ENCODE measurements around the gene DHRS13.
"Not testable (repeated sequence)": the region's sequence is repeated elsewhere in the genome, so short reads cannot be mapped to it uniquely, and the experiment has no call there.

DHRS13 gene

DNA sequence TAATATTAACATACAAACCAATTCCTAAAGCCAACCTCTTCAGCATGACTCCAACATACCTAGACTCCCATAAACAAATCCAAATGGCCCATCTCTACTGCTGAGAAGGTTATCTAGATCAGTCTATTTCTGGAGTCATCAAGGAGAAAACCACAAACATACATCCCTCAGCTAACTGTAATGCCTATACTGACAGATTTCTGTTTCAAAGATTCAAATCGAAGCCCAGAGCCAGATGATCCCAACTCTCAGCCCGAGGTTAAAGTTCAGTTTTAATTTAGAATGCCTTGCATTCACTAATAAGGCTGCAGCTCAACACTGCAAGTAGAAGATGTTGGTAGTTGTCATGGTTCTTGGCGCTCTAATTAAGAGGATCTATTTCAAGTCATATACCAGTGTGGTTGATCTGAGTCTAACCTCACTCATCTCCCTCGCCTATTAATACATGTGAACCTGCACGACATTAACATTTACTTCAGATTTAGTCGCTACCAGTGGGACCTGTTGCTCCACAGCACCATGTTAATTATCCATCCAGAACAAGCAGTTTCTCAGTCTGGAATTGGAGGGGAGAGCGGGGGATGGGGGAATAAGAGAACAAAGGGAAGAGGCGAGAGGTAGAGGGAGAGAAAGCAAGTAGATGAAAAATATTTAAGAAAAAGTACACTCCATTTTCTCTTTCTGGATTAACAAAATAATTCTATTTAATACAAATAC lies 33.0 kb upstream of the DHRS13 start:
- no peak for DNase-seq (ENCODE audit: low read depth)

DNA sequence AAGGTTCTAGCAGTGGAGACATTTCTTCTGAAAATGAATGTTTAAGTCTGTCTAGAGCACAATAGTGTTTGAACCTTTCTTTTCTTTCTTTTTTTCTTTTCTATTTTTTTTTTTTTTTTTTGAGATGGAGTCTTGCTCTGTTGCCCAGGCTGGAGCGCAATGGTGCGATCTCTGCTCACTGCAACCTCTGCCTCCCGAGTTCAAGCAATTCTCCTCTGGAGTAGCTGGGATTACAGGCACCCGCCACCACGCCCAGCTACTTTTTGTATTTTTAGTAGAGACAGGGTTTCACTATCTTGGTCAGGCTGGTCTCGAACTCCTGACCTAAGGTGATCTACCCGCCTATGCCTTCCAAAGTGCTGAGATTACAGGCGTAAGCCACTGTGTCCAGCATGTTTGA lies 31.6 kb upstream of the DHRS13 start:
- not testable (repeated sequence) for DNase-seq (ENCODE audit: low read depth)

DNA sequence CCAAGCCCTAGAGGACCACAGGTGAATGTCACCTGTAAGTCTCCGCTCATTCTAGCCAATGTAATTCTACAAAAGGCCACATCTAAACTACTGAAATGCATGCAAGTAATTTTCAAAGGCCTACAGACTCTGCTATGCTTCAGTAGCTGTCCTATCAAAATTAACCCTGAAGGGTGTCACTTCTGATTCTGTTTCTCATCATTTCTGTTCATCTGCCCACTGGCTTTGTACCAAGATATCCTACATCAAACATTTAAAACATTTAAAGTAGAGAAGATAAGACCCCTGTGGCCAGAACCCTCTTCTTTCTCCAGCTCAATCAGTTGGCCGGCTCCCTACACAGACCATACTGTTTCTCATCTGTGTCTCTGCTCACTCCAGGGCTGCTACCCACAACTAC lies 26.9 kb upstream of the DHRS13 start:
- no peak for DNase-seq (ENCODE audit: low read depth)

DNA sequence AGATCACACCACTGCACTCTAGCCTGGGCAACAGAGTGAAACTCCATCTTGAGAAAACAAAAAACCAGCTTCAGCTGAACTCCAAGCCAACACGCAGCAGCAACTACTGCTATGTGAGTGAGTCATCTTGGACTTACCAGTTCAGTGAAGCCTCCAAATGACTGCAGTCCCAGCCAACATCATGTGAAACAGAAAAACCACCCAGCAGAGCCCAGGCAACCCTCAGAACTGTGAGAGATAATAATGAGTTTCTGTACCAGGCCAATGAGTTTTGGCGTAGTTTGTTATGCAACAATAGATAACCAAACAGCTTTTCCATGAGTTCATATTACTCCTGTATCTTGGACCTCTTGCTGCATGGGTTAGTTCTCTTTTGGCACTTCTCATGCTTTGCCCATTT lies 25.2 kb upstream of the DHRS13 start:
- no peak for DNase-seq (ENCODE audit: low read depth)

DNA sequence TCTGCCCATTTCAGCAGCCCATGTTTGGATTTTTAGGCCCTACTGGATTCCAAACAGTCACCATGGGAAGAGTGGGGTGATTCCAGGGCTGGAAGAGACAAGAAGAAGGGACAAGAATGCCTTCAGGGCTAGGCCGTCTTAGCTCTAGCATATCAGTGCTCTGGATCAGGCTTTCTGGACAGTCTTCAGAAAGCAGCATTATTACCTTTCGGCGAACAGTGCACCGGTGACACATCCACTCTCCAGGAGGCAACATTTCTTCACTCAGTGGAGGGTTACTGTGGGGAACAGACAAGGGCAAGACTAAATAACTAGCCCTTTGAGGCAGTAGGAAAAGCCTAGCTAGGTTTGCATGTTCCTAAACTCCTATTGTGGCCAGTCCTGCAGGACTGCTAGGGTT lies 23.9 kb upstream of the DHRS13 start:
- no peak for DNase-seq (ENCODE audit: low read depth)

DNA sequence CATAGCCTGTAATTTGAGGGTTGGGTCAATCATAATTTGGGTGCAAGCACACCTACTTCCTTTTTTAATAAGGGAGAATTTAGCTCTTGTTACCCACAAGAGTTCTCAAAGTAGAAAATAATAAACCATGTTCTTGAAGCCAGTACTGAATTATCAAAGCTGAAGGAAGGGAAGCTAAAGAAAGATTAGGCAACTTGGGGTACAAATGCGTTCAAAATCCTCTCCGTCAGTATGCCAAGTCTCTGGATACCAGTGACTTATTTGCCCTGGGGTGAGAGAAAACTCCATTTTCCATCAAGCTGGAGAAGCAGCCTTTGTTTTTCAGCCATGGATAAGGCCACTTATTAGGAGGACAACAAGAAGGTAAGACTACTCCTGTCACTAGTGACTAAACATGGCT lies 23.5 kb upstream of the DHRS13 start:
- DNase-seq (ENCODE audit: low read depth), result no peak

DNA sequence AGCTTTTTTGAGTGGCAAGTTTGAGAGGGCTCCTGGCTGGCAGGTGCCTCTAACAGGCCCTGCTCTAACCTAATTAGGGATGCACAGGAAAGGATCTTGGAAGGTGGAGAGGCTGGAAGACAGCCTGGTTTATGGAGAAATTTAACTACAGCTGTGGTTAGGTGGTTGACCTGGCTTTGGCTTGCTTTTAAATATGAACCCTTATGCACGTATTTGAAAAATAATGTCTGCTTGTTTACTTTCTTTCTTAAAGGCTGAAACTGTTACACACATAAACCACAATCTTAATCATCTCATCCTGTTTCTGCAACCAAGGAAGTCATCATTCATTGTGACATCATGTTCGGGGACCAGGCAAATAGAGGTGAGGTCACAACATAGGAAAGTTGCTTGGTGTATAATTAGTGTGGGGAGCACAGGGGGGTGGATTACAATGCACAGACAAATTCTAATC lies 23.1 kb upstream of the DHRS13 start:
- no peak for DNase-seq (ENCODE audit: low read depth)

DNA sequence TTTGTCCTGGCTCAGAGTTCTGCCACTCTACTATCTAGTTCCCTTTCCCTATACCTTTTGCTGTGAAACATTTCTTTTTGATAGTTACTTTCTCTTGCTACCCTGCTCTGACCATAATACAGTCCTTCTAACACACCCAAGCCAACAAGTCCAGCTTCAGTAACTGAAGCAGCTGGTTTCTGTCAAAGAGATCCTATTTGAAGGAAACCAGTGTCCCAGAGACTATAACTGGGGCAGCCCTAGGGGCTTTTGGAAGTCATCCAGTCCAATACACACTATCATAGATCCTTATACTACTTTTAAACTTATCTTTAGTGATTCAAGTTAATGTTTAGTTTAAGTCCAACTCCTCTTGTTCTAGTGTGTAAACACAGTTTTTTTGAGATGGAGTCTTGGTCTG lies 17.3 kb upstream of the DHRS13 start:
- DNase-seq (ENCODE audit: low read depth), result no peak

DNA sequence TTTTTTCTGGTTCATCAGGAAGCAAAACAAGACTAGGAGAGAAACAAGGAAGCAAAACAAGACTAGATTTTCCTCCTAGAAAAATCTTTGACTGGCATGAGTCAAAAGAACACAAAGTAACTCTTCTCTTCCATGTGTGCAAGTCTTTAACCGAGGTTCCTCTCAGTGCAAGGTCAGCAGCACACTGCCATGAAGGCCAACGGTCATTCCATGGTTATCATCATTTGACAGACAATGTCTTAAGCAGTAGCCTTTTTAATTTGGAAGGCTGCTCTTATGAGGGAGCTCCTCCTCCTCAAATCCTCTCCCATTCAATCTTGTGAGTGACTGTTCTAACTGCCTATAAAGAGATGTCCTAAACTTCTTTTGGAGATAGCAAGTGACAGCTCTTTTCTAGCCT lies 15.4 kb upstream of the DHRS13 start:
- DNase-seq (ENCODE audit: low read depth), result no peak

DNA sequence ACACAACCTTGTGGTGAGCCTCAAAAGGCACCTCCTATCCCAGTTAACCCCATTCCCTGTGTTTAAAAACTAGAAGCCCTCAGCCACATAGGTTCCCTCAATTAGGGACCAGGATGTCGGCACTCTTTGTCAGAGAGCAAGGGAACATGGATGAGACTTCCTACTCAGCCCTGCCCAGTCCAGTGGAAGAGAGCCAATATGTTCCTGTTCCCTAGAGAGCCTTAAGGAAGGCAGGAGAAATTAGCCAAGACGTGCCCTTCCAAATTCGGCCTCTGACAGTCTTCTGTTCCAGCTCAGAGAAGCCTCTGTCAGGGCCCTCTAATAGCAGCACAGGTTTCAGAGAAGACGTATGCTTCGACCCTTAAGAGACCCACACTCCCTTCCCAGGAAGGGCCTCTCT lies 14.6 kb upstream of the DHRS13 start:
- DNase-seq (ENCODE audit: low read depth), result no peak

DNA sequence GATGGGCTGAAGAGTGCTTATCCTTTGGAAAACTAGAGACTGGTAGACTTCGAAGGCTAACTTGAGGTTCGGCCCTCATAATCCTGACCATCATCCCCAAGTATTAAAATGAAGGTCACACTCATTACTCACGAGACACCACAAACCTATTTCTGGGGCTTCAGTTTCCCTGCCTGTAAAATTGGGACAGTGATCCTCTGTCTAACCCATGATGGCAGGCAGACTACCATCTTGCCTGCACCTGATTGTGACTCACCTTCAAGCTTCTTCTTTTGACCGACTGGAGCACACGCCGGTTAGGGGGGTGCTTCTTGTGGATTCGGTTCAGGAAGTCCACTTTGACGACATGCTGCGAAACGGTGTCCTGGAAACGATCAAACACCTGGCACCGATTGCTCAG lies 14.2 kb upstream of the DHRS13 start:
- no peak for DNase-seq (ENCODE audit: low read depth)

DNA sequence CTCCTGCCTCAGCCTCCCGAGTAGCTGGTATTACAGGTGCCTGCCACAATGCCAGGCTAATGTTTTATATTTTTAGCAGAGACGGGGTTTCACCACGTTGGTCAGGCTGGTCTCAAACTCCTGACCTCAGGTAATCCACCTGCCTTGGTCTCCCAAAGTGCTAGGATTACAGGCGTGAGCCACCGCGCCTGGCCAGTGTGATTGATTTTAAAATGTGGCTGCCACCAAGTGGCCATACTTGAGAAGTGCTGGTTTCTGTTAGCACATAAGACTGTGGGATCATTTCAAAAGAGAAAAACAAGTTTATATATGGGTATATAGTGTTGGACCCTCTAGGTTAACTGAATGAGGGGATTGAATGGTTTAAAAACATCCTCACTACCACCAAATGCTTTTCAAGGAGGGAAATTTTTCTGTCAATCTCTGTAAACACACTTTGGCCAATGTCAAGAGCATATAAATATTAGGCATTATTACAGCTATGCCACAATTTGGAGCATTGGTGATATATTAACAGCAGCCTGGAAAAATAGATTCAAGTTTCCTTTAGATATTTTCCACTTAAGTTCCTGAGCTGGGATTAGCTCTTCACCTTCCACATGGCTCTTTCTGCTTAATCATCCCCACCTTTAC lies 13.5 kb upstream of the DHRS13 start:
- DNase-seq (ENCODE audit: low read depth), result no peak

DNA sequence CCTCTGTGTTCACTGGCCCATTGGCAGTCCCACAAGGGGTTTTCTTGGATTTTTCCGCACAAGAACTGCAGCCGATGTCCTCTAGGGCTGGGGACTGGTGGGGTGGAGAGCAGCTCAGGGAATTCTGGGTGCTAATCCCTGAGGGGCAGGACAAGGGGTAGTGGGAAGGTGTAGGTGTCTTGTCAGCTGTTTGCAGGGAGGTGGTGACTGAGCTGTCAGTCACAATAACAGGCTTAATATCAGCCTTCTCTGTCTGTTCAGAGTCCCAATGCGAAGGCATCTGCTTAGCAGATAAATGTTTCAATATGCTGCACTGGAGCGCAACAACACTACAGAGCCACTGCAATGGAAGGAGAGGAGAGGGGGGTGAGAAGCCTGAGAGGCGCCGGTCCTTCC lies 10.1 kb upstream of the DHRS13 start:
- DNase-seq (ENCODE audit: low read depth), result no peak

DNA sequence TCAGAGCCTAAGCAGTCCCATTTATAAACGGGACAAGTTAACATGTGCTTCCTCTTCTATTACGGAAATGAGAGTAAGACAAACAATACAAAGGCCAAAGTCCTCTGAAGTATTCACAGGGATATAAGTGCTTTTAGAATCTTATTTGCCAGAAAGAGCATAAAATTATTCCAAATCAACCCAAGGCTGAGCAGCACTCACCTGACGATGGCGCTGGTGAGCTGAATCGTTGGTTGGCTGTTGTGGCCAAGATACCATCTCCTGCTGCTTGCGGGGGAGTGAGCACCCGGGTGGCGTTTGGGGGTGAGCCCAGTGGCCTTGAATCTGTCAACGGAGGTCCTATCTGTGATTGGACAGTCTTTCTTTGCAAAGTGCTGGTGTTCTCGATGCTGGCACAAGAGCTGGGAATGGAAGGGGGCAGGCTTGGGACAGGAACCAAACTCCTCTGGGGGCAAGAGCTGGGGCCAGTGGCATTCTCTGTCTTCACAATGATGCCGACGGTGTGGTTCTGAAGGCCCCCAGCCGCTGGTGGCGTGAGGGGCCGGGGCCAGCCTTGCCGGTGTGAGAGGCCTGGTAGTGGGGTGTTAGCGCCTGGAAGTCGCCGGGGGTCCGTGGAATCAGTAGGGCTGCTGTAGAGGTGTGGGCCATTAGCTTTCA lies 9.5 kb upstream of the DHRS13 start:
- DNase-seq (ENCODE audit: low read depth), result no peak

DNA sequence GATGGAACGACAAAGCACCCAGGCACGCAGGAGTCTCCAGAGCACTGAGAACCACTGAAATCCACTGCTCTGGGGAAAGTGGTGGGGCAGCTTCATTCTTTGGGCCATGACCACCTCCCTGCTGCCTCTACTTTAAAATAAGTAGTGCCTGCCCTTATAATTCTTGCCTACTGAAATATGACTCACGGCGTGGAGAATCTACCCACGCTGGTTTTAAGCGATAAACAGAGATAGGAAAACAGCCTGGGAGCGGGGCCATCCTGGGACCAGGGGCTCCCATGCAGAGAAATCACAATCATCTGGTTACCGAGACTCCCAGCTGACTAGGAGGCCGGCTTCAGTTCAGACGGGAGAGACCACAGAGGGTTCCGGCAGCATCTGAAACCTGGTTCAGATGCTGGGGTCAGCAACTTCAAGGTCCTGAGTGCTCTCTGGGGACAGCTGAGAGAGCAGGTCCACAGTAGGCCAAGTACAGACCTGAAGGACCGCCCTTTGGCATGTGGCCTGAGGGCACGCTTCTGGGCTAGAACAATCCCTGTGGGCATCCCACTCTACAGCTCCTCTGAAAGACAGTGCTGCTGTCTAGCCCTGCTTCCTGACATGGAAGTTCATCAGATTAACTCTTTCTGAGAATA lies 8.6 kb upstream of the DHRS13 start:
- no peak for DNase-seq (ENCODE audit: low read depth)

DNA sequence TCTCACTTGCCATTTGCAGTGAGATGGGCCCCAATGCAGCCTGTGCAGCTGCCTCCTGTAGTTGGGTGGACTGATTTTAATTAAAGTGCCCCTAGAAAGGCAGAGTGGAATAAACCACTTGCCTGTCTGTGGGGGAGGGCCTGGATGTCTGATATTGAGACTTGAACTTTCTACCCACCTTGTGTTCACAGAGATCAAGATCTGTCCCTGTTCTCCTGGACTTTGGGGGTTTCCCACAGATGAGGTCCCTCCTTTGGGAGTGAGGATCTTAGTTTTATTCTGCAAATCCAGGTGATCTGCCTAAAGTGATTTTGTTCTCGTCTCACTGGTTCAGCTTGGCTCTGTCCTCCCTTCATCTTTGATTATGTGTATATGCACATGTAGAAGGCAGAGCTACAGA lies 7.7 kb upstream of the DHRS13 start:
- DNase-seq (ENCODE audit: low read depth), result no peak

DNA sequence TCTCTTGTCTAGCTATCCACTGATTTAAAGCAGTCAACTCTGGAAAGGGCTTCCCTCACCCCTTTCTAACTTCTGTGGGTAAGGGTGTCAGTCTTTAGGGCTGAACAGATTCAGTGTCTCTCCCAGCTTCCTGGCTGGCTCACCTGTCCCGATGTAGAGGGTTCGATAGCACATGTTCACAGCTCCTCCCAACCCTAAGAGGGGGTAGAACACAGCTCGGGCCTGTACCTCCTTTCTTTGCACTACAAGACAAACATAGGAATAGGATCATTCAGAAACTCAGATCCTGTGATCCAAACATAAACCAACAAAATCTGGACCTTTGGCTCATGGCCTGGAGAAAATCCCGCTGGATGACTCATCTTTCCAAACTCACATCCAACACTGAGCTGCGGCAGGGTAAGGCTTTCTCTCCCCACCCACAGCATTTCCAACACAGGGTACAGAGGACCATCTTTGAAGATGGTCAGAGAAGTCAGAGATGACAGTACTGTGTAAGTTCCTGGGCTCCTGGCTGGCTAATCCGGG lies 5.8 kb upstream of the DHRS13 start:
- DNase-seq (ENCODE audit: low read depth), result no peak

DNA sequence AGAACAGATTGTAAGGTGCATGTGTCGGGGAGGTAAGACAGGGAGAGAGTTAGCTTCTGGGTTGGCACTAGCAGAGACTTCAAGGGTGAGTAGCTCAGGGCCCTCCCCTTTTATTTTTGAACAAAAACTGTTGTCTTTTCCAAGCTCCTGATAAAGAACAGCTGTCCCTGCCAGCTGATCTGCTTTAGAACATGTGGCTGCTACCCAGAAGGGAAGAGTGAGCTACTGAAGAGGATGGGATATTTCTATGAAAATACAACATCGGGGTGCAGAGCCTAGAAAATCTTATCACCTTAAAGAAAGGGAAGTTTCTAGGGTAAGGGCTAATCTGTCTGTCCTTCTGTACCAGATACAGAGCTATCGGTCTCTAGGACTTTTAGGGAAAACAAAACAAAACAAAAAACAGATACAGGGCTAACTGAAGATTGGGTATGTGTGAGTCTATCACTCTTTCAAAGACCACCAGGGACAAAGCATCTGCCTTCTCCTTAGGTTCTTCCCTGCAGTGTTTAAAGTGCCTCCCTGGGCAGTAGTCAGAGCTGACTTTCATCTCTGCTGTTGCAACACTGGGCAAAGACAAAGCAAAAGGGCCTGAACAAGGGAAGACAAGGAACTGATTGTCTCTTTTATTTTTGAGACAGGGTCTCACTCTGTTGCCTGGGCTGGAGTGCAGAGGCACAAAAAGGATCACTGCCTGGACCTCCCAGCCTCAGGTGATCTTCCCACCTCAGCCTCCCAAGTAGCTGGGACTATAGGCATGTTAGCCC lies 5.0 kb upstream of the DHRS13 start:
- no peak for DNase-seq (ENCODE audit: low read depth)

DNA sequence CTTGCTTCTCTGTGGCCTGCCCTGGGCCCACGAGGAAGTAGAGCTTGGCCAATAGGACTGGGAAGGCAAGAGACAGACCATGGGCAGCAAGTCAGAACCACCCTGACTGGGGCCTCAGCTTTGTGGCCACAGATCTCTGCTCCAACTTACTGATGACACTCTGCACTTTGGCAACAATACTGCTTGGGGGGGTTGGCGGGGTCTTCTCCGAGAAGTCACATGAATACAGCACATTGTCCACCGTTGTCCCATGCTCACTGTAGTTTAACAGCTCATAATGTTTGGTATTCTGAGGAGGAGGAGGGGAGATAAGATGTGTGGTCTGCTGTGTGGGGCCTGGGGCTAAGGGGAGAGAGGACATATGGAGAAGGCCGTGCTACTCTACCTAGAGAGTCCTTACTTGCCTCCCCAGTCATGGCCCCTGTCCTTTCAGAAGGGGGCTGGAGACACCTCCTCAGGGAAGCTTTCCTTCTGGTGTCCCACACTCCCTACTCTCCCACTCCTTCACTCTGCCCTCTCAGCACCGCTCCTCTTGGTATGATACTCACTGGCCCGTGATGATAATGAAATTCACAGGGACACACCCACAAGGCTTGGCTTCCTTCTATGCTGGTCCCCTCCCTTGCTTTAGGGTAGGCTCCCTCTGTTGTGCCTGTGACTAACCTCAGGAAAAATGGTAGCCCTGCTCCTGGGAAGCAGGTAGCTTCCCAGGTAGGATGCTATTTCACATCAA lies 4.0 kb upstream of the DHRS13 start:
- no peak for DNase-seq (ENCODE audit: low read depth)

DNA sequence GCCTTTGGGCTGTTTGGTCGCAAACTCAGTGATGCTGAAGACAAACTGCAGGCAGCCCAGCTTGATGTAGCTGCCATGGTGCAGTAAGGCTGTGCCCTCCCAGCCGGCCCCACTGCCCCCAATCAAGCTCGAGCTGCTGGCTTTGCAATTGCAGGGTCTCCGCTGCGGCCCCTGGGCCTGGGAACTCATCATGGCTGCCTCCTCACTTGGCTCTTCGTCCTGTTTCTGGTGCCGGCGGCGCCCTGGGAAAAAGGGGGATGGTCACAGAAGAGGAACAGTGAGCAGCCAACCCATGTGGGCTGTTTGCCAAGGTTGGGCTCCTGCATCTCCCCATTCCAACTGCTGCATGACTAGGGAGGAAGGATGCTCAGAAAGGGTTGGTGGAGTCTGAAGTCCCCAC lies 3.4 kb upstream of the DHRS13 start:
- no peak for DNase-seq (ENCODE audit: low read depth)

DNA sequence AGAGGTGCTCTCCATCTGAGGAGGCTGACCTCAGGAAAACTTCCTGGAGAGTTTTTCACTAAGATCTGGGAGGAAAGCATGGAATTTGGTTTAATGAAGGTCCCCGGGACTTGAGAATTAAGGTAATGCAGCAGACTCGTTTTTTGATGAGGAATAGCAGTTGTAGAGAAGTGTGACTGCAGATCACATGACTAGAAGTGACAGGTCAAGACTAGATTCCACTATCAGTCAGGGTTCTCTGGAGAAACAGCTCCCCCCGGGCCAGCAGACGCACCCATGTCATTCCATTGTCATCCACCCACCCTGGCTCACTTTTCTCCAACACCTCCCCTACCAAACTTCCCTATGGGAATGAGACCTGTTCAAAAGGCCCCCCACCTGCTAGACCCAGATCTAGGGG lies 1.9 kb upstream of the DHRS13 start:
- no peak for DNase-seq (ENCODE audit: low read depth)

DNA sequence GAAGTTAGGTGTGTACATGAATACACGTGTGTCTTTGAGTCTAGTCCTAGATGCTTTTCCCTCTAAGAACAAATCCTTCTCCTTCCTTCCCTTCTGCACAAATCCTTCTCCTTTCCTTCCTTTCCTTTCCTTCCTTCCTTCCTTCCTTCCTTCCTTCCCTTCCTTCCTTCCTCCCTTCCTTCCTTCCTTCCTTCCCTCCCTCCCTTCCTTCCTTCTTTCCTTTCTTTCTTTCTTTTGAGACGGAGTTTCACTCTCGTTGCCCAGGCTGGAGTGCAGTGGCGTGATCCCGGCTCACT lies 615 bp upstream of the DHRS13 start:
- not testable (repeated sequence) for DNase-seq (ENCODE audit: low read depth)

Data from stimulated activated CD8-positive, alpha-beta memory T cell treated with anti-CD3 and anti-CD28 coated beads, Interleukin-7, amount 100 ng/mL, for 24 hours (primary cell).